HG02571 (cell line): Measurements from ENCODE around the gene TUBB3.
A peak's percentile ranks its signal among the peaks of the same experiment; 100 is the strongest.
"Not testable (repeated sequence)": the region's sequence is repeated elsewhere in the genome, so short reads cannot be mapped to it uniquely, and the experiment has no call there.

ENCODE experiments used
- ATAC-seq: cut with Tn5 transposase; IDR thresholded peaks from one replicate; pipeline ENCODE4 v1.9.1; 2021; ENCODE audit warnings: mild to moderate bottlenecking, moderate library complexity; ENCODE audit not compliant: unreplicated experiment

TUBB3 gene

DNA sequence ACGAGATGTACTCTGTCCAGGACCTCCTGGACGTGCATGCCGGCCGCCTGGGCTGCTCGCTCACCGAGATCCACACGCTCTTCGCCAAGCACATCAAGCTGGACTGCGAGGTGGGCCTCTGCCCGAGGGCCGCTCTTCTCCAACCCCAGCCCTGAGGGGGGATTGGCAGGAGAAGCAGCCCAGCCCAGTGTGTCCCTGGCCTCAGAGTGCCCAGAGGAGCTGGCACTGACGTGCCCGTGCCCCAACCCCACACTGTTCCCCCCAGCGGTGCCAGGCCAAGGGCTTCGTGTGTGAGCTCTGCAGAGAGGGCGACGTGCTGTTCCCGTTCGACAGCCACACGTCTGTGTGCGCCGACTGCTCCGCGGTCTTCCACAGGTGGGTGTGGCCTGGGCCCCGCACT is 41.1 kb downstream of the TUBB3 start:
- ATAC-seq, result no peak

DNA sequence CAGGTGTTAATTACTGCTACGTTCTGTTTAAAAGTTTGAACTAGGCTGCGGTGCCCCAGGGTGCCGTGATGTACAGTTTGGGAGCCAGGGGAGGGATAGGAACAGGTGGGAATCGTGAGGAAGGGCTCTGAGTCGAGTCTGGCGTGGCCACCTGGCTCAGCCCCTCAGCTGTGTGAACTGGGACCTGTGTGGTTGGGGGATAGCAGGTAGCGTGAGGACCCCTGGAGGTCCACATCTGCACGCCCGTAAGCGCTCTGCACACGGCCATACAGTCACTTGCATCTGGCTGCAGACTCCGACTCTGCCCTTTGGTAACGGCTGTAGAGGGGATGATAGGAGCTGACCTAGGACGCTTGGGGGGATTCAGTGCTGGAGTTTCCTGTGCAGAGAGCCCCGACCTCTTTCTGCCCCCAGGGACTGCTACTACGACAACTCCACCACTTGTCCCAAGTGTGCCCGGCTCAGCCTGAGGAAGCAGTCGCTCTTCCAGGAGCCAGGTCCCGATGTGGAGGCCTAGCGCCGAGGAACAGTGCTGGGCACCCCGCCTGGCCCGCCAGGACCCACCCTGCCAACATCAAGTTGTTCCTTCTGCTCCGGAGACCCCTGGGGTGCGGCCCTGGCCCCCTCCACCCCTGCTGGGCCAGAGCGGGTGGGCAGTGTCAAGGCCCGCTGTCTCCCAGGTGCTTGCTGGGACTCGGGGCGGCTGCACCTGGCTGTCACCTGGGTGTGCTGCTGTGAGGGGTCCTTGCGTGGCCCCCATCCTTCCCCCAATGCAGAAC is 42.5 kb downstream of the TUBB3 start:
- ATAC-seq, result no peak

DNA sequence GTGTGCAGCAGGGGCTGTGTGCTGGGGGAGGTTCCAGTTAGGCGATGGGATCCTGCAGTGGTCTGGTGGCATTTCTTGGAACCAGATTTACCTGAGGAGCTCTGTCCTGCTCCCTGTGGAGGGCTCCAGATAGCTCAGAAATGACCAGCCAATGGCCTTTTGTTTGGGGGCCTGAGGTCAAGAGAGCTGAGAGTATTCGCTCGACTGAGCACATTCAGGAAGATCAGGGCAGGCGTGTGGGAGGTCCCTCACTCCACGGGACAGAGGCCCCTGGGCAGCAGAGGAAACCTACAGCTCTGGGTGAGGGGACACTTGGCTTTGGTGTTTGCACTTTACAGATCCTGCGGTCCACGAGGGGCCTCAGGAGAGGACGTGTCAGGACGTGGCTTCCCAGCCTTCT is 43.6 kb downstream of the TUBB3 start:
- ATAC-seq, result no peak

DNA sequence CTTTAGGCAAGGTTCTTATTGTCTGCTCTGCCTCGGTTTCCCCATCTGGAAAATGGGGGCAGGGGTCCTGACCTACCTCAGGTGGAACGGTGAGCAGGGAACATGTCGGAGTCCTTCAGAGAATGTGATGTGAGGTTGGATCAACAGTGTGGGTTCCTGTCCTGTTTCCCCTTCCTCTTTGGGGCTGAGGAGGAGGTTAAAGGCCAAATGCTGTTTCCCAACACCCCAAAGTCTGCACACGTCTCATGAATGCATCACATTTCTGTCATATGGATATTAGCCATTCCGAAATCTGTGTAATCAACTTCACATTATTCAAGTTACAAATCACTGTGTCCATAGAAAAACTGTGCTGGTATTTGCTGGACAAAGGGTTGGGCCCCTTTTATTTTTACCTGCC is 44.3 kb downstream of the TUBB3 start:
- ATAC-seq, result not testable (repeated sequence)

DNA sequence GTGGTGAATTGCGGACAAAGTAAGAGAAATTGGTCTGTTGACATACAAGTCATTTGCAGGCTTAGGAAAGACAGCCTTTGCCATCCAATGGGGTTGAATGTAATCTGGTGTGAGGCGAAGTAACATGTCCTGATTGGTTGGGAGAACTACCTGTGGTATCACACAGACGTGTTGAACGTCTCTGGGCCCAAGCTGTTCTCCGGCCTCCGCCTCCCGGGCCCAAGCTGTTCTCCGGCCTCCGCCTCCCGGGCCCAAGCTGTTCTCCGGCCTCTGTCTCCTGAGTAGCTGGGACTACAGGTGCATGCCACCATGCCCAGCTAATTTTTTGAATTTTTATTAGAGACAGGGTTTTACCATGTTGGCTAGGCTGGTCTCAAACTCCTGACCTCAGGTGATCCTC is 44.9 kb downstream of the TUBB3 start:
- not testable (repeated sequence) for ATAC-seq

DNA sequence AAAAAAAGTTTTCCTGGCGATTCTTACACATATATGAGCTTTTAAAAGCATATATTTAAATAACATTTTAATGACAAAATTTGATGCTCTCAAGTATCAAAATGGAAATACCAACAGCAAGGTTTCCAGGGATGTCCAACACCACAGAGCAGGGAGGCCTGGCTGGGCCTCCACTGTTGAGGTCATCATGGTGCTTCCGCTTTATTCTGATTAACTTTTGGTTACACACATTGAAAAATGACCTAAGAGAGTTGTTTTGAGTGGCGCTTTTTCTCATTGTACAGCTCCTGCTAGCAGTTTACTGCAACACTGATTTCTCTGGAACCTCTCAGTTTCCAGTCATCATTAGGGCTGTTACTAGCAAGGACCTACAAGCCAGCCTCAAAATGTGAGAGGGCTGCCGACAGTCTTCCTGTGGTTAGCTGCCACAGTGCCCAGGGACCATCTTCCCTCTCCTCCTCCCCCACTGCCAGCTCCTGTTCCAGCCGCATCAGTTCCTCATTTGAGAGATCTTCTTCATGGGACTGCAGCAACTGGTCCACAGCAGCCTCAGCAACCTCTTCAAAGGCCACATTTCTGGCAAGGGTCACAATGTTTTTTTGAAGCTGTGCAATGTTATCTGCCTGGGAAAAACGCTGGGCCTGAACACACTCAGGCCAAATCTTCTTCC is 46.7 kb downstream of the TUBB3 start:
- ATAC-seq, result no peak

DNA sequence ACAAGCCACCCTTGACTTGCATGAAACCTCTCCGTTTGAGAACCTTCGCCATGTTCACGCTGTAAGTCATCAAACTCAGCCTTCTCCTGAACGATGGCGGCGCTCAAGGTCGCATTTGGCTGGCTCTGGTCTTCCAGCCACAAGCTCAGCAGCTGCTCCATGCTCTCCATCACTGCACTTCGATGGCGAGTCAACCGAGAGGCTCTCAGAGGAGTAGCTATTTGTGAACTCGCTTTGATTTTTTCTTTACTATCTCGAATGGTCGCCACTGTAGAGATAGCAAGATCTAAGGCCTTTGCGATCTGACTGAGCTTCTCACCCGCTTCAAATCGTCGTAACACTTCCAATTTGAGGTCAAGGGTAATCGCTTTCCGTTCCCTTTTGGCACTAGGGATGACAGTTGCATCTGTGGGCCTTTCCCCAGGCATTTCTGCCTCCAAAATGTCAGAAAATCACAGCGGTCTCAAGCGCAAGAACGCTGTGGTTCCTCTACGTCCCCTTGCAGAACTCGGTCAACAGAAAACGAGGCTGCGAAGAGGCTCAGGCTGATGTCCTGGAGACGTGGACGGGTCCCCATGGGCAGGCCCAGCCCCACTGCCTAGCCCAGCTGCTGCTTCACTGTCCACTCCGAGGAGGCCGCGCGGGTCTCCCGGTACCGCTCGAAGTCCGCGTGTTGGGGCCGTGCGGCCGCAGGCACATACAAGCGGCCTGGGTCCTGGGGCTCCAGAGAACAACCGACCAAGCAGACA is 48.5 kb downstream of the TUBB3 start:
- no peak for ATAC-seq

DNA sequence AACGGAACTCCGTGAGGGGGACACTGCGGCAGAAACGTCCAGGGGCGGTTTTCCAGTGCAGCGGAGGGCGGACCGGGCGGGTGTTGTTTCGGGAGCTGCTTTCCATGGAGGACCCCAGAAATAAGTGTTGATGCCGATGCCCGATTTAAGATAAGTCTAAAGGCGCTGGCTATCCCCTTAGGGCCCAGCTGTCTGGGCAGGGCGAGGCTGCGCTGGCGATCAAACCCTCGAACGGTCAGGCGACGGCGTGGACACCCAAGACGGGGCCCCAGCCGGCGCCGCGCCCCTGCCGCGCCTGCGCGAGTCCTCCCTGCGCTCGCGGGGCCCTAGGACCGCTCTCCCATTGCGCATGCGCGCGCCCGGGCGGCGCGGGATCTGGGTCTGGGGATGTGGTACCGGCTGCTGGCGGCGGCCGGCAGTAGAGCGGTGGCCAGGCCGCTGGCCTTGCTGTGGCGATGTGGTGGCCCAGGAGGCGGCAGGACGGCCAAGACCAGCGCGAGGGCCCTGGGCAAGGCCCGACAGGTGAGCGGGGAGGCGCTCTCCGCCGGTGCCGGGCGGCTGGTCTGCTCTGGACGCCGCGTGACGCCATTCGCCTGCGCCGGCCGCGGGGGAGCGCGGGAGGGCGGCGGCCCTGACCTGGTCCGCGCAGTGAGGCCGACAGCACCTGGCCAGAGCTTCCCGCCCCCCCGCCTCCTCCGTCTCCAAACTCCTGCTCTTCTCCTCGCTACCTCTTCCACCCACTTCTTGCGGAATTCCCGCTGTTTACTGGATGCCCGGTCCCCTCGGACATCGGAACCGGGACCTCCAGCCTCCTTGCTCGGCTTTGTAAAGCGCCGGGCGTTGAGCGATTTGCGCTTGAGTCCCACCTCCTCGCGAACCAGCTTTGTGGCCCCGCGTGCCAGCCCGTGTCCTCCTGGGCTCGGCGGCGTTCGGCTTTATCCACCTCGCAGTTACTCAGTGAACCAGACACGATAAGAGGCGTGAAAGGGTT is 49.4 kb downstream of the TUBB3 start:
- ATAC-seq, result peak; percentile 85

DNA sequence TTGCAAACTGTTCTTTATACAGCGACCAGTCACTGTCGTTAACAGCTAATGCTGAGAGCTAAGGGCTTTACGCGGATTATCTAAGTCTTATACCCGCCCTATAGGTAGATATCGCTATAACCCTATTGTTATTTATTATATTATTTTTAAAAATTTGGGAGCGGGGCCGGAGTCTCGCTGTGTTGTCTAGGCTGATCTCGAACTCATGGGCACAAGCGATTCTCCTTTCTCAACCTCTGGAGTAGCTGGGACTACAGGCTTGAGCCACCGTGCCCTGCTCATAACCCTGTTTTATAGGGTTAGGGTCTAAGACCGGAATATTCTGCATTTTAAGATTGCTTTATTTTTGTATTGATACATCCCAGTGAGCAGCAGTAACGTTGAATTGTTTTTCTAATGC is 50.1 kb downstream of the TUBB3 start:
- ATAC-seq, result no peak

DNA sequence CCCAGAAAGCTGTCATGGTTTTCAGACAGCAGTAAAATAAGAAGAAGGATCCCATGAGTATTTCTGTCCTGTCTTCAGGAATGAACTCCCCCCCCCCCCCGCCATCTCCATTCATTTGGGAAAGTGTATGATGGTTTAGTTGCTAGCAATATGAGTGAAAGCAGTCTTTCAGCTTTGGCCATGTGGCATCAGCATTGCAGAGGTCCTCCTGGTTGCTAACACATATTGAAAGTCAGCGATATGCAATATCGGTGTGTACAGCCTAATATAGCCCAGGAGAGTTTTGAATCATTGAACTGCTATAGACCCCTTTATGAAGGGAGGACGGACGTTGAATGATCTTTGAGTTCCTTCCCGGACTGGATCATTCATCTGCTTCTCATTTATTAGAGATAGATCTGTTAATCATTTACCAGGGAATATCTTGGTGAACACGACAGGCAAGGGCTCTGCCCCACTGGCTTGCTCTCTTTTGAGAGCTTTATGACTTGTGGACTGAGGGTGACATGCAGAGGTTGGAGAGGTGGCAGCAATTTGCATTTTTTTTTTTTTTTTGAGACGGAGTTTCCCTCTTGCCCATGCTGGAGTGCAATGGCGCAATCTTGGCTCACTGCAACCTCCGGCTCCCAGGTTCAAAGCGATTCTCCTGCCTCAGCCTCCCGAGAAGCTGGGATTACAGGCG is 50.7 kb downstream of the TUBB3 start:
- ATAC-seq, result no peak

DNA sequence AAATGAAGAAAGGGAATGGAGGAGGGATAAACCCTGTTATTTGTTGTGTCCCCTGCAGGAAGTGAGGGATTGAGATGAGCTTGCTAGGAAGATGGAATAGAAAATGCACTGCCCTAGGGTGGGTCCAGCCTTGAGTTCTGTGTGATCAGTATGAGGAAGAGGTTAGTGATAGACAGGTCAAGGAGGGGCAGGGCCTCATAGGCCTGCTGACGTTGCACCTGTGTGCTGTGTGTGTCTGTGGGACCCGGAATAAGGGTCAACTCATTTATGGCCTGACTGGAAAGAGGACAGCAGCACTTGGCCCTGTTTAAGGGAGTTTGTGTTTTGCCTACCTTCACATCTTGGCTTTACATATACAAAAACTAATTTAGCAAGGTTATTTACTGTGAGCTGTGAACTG is 51.7 kb downstream of the TUBB3 start:
- ATAC-seq, result no peak

DNA sequence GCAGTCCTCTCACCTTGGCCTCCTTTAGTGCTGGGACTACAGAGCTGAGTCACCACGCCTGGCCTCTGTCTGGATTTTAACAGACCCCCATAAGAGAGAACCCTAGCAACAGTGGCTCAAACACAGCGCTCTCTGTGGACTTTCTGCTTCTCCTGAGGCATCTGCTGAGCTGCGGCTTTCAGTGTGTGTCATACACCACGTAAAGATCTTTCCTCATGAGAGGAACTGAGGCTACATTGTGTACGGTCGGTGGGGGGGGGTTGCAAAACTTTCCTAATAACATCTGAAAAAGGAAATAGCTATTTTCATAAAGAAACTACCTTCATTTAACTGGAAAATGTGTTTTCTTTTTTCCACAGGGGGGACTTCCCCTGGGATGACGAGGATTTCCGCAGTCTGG is 58.3 kb downstream of the TUBB3 start:
- ATAC-seq, result peak; percentile 50

DNA sequence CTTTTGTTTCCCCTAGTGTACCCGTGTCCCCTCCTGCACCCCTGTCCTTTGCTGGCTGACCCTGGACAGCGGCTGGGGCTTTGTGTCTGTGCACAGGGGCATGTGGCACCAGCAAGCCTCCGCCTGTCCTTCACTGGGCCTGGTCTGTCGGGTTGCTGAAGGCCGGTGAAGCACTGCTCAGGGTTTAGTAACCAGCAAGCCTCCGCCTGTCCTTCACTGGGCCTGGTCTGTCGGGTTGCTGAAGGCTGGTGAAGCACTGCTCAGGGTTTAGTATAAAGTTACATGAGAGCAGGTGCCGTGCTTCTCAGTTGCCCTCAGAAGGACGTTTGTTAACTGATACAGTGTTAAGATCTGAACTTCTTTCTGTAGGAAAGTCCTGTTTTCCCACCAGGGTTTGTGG is 59.2 kb downstream of the TUBB3 start:
- no peak for ATAC-seq

DNA sequence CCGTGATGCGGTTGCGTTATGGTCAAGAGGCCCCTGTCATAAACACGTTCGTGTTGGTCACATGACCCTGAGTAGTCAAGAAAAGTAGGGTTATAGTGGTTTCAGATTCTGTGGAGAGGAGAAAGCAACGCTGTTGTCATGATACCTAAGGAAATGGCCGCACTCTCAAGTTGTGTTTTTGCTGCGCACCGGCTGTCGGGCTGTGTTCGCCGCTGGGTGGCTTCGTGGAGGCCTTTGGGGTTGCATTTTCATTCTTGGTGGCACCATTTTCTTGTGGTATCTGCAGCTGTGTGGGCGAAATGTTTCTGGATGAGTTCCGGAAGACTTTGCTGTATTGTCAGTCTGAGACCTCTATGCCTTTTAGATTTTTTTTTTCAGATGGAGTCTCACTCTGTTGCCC is 60.4 kb downstream of the TUBB3 start:
- no peak for ATAC-seq

DNA sequence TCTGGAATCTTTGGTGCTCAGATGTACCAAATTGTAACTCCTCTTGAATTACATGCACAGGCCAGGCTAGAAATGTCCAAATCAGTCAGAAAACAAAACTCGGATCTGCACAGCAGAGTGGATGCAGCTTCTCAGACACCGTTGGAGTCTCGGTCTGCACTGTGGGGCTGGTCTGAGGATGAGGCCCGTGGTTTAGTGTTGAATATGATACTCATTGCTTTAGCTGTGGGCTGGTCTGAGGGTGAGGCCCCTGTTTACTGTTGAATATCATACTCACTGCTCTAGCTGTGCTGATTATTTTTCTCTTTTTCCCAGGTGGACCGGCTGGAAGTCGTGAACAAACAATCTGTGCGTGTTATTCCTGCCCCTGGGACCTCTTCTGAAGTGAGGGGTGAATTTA is 61.1 kb downstream of the TUBB3 start:
- no peak for ATAC-seq

DNA sequence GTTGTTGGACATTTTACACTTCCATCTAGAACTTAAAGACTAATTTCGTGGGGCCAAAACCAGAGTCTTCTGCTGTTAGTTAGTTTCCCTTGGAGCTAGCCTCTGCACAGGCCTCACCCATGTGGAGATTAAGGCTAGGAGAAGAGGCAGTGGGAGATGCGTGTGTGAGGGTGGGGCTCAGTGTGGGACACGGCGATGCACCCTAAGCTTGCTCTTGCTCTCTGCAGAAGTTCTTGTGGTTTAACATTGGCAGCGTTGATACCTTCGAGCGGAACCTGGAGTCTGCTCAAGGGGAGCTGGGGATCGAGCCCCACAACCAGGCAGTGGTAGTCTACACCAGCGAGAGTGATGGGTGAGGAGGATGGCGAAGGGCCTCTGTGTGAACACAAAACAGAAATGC is 62.1 kb downstream of the TUBB3 start:
- no peak for ATAC-seq
